GM21529 (cell line): Measurements from ENCODE around the gene ADGRG1.
"Not testable (repeated sequence)": the region's sequence is repeated elsewhere in the genome, so short reads cannot be mapped to it uniquely, and the experiment has no call there.

Source experiments
- ATAC-seq: cut with Tn5 transposase; IDR thresholded peaks from one replicate; pipeline ENCODE4 v1.9.1; 2021; ENCODE audit not compliant: unreplicated experiment

Gene ADGRG1

GRCh38 chr16:57696240-57696639 is 67.8 kb downstream of the ADGRG1 start:
- ATAC-seq = no peak

GRCh38 chr16:57697896-57698537 is 69.6 kb downstream of the ADGRG1 start:
- ATAC-seq = no peak

DNA sequence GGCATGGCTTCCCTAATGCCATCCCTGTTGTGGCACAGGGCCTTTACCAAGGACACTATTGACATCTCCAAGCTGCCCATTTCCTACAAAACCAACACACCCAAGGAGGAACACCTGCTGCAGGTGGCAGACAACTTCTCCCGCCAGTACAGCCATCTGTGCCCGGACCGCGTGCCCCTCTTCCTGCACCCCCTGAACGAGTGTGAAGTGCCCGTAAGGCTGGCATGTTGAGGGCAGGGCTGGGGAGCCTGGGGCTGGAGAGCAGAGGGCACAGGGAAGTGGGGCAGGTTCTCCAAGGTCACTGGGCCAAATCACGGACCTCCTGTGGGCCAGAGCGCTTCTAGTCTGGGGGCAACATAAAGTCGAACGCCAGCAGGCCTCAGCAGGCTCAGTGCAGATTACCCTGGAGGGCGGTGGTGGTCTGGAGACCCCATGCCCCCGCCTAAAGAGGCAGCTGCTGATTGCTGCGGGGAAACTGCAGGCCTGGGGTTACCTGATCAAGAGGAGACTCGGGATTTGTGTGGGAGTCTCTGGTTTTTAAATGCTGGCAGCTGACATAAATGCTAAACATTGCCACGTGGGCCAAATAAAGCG is 70.5 kb downstream of the ADGRG1 start:
- no peak for ATAC-seq

- ATAC-seq = no peak
Observed at GRCh38 chr16:57699481-57699880, 71.1 kb downstream of the ADGRG1 start.

DNA sequence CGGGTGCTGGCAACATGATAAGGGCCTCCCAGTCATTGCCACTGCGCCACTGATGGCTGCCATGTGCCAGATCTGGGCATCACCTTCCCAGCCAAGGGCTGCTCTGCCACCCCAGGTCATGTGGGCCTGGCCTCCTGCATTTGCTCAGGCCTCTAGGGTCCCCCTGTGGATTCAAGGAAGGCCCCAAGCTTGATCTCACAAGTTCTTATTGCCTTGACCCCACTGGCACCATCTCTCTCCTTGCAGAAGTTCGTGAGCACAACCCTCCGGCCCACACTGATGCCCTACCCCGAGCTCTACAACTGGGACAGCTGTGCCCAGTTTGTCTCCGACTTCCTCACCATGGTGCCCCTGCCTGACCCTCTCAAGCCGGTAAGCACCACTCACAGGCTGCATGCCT is 71.5 kb downstream of the ADGRG1 start:
- ATAC-seq = no peak

GRCh38 chr16:57700781-57701551 is 72.5 kb downstream of the ADGRG1 start:
- no peak for ATAC-seq

- ATAC-seq = no peak
Observed at GRCh38 chr16:57701759-57702371, 73.4 kb downstream of the ADGRG1 start.

- no peak for ATAC-seq
Observed at GRCh38 chr16:57703416-57704010, 75.1 kb downstream of the ADGRG1 start.

DNA sequence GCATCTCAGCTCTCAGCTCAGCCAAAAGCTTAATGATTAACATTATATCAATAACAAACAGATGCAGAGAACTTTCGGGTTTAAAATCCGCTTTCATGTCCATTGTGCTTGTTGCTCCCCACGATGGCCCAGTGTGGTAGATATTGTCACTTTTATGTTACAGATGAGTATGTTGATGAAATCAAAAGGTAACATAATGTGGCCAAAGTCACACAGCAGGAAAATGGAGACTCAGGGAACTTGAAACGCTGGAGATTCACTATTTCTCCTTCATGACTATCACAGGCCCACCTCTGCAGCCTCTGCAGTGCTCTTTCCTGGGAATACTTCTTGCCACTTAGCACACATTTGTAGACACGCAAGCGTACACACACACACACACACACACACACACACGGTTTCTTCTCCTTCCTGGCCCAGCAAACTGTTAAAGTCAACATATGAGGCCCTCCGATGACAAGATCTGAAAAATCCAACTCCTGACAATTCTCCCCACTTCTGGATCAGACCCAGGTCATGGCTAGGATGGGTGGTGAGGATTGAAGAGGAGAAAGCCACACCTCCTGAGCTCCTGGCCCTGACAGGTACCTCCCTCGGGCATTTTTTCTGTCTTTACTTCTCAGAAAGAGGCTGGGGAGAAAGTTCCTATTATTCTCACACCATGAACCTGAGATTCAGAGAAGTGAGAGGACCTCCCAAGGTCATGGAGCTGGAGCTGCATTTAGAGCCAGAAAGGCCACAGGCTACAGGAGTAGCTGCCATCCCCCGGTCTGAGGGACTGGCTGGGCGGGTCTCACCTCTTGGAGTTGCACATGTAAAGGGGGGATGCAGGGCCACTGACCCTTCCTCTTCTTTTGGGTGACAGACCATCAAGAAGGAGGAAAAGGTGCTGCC is 75.8 kb downstream of the ADGRG1 start:
- no peak for ATAC-seq

DNA sequence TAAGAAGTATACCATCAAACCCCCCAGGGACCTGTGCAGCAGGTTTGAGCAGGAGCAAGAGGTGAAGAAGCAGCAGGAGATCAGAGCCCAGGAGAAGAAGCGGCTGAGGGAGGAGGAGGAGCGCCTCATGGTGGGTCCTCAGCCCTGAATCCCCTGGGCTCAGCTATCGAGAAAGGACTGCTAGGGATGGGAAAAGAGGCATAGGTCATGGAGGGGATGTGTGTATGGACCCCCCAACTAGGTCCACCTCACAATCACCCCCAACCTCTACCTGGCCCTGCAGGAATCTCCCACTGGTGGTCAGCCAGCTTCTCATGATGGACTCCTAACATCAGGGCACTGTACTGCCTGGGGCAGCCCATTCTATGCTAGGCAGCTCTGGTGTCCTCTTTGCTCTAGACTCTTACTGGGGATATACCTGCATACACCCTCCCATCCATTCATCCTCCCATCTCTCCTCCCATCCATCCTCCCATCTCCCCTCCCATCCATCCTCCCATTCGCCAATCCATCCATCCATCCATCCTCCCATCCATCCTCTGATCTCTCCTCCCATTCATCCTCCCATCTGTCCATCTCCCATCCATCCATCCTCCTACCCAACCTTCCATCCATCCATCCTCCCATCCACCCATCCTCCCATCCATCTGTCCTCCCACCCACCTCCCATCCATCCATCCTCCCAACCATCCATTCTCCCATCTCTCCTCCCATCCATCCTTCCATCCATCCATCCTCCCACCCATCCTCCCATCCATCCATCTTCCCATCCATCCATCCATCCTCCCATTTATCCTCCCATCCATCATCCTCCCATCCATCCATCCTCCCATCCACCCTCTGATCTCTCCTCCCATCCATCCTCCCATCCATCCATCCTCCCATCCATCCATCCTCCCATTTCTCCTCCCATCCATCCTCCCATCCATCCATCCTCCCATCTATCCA is 76.7 kb downstream of the ADGRG1 start:
- no peak for ATAC-seq

- ATAC-seq = no peak
Observed at GRCh38 chr16:57706717-57707116, 78.3 kb downstream of the ADGRG1 start.

GRCh38 chr16:57707331-57707730 is 78.9 kb downstream of the ADGRG1 start:
- ATAC-seq = no peak

- no peak for ATAC-seq
Observed at GRCh38 chr16:57708168-57708567, 79.7 kb downstream of the ADGRG1 start.

GRCh38 chr16:57709663-57710062 is 81.2 kb downstream of the ADGRG1 start:
- ATAC-seq = no peak

DNA sequence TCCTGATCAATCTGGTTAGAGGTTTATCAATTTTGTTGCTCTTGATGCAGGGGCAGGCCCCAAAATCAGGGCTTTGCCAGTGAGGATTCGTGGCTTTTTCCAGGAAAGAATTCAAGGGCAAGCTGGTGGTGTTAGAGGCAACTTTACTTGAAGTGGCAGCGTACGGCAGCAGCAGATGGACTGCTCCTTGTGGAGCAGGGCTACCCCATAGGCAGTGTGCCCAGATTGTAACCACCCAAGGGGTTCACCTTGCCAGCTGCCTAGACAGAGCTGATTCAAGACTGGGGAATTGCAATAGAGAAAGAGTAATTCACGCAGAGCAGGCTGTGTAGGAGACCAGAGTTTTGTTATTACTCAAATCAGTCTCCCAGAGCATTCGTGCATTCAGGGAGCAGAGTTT is 82.9 kb downstream of the ADGRG1 start:
- no peak for ATAC-seq

DNA sequence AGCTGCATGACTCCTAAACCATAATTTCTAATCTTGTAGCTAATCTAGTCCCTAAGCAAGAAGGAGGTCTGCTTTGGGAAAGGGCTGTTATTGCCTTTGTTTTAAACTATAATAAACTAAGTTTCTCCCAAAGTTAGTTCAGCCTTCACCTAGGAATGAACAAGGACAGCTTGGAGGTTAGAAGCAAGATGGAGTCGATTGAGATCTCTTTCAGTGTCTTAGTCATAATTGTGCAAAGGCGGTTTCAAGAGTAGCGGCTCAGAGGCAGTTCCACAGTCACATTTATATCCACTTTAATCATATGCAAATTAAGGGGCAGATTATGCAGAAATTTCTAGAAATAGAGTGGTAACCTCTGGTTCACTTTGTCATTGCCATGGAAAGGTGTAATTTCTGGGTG is 83.6 kb downstream of the ADGRG1 start:
- no peak for ATAC-seq

- ATAC-seq = not testable (repeated sequence)
Observed at GRCh38 chr16:57712569-57712968, 84.1 kb downstream of the ADGRG1 start.

DNA sequence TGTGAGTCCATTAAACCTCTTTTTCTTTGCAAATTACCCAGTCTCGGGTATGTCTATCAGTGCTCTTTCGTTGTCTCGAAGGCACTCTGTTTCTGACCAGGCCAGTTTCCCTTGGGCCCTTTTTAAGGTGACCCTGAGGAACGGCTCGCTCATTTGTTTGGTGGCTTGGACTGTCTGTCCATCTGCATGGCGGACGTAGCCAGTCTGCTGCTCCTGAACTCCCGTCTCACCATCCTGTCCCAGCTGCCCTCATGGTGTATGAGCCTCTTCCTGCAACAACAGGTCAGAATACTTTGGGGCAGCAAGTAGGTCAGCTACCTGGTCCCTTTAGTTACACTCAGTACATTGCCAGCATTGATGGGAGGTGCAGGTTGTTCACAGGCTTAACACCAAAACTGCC is 85.2 kb downstream of the ADGRG1 start:
- ATAC-seq = no peak

DNA sequence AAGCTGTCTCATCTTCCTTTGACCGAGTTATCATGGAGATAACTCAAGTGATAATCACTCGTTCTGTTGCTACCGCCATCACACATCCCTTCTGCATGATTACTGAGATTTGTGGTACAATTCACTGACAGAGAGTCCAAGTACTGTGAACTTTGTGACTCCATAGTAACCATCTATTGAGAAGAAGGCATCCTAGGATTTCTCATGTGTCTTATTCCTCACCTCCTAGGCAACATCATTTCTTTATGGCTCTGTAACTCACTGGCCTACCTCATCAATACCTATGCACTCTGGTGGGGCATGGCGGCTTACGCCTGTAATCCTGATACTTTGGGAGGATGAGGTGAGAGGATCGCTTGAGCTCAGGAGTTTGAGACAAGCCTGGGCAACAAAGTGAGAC is 85.6 kb downstream of the ADGRG1 start:
- ATAC-seq = no peak
